ENCODE data around the gene RXRB. TPM values are rescaled to one million over a fixed set of nuclear protein-coding genes. Genes with fewer than 3 reads are reported as not detected.

Gene RXRB
- total RNA-seq: 22.9 and 27.8 TPM in 2 replicates

GRCh38 chr6:33200219-33201146 lies at the start of gene RXRB, which contains the start of gene SLC39A7:
Gene RXRB (minus strand): TSS chr6:33200665. CDS start chr6:33200476, 189 bp downstream.
Gene SLC39A7 (plus strand): TSS chr6:33200867. CDS start chr6:33201246, 379 bp downstream.

DNA sequence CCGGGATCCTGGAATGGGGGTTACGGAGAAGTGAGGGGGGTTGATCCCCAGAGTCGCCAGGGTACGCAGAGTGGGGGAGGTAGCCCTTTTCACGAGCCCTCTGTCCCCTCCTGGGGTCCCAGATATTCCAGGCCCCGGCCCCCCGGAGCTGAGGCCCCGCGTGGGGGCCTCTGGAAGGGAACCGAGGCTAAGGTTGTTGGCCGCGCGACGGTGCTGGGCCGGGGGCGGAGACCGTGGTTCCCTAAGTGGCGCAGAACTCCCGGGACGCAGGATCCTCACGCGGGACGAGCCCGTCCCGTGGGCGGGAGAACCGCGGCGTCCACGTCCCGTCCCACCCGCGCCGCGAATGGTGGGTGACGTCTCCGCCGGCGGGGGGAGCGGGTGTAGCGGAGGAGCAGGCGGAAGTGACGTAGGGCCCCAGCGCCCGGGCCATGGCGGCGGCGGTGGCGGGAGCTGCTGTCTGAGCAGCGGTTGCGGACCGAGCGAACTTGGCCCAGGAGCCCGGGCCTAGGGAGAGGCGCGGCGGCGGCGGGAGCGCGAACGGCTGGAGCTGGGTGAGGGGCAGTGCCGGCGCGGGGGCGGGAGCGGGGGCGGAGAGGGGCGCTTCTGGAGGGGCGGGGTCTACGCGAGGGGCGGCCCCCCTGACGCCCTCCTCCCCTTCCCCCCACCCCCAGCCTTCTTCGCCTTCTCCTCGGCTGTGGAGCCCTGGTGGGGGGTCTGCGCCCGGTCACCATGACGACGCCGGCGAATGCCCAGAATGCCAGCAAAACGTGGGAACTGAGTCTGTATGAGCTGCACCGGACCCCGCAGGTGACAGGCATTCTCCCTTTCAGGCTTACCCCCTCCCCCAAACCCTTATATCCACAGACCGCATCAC lies 7.9 kb upstream of the RXRB start, which contains the start of gene RING1:
Gene RING1, plus strand, starts transcription at position 410 of the 877 bp plus-strand sequence. Its CDS starts 323 bp downstream, at position 733.

DNA sequence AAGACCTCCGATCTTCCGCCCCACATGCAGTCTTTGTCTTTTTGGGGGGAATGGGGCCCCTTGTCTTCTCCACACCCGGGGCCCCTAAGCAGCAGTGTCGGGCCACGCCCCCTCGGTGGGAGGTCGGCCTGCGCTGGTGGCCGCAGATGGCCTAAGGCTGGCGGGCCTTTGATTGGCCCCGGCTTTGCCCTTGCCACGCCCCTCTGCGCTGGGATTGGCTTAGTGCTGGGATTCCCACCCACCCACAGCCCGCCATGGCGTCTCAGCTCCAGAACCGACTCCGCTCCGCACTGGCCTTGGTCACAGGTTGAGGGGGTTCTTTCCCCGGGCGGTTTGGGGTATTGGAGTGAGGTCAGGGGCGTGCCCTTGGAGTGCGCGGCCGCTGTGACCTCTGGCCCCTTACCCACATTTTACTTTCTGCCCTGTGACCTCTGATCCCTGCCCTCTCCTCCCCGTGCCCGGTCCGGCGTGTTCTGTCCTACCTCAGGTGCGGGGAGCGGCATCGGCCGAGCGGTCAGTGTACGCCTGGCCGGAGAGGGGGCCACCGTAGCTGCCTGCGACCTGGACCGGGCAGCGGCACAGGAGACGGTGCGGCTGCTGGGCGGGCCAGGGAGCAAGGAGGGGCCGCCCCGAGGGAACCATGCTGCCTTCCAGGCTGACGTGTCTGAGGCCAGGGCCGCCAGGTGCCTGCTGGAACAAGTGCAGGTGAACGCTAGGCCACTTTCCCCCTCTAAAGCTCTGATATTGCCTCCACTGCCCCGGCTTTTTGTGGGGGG lies 4.1 kb upstream of the RXRB start, which contains the start of gene HSD17B8:
Gene HSD17B8, plus strand, starts transcription at position 241 of the 776 bp plus-strand sequence. Its CDS starts 14 bp downstream, at position 255.

GRCh38 chr6:33192105-33192646 lies 8.3 kb downstream of the RXRB start, which contains the start of gene COL11A2:
Gene COL11A2 (minus strand): TSS chr6:33192467. CDS start chr6:33192240, 227 bp downstream.

Other genes starting within 250 kb of the RXRB start
- 0.78 and 2.1 TPM in 2 replicates for gene HLA-DMA, start 247.6 kb downstream of the RXRB start, total RNA-seq
- 79.3 and 102 TPM in 2 replicates for gene BRD2, start 232.1 kb downstream of the RXRB start, total RNA-seq
- not detected in 2 replicates for gene HLA-DOA, start 191.1 kb downstream of the RXRB start, total RNA-seq
- gene HLA-DPA1, start 127.0 kb downstream of the RXRB start, total RNA-seq: 0.30 TPM in 1 of 2 replicates, not detected in the other
- gene HLA-DPB1, start 124.7 kb downstream of the RXRB start, total RNA-seq: 2.4 TPM in 1 of 2 replicates, not detected in the other
- 0.30 and 0.37 TPM in 2 replicates for gene COL11A2, start 8.2 kb downstream of the RXRB start, total RNA-seq
- 162 and 171 TPM in 2 replicates for gene SLC39A7, start 202 bp upstream of the RXRB start, total RNA-seq
- gene HSD17B8, start 4.0 kb upstream of the RXRB start, total RNA-seq: 1.8 and 4.5 TPM in 2 replicates
- gene RING1, start 7.8 kb upstream of the RXRB start, total RNA-seq: 23.8 and 26.4 TPM in 2 replicates
- gene VPS52, start 71.2 kb upstream of the RXRB start, total RNA-seq: 32.4 and 33.9 TPM in 2 replicates
- 1,202 and 4,104 TPM in 2 replicates for gene RPS18, start 71.4 kb upstream of the RXRB start, total RNA-seq
- 2.3 and 4.2 TPM in 2 replicates for gene B3GALT4, start 76.5 kb upstream of the RXRB start, total RNA-seq
- 64.0 and 111 TPM in 2 replicates for gene WDR46, start 88.6 kb upstream of the RXRB start, total RNA-seq
- 29.2 and 41.0 TPM in 2 replicates for gene PFDN6, start 88.9 kb upstream of the RXRB start, total RNA-seq
- 18.7 and 30.7 TPM in 2 replicates for gene RGL2, start 98.3 kb upstream of the RXRB start, total RNA-seq
- 69.8 and 119 TPM in 2 replicates for gene TAPBP, start 113.4 kb upstream of the RXRB start, total RNA-seq
- 19.4 and 21.1 TPM in 2 replicates for gene ZBTB22, start 117.1 kb upstream of the RXRB start, total RNA-seq
- 45.7 and 84.3 TPM in 2 replicates for gene DAXX, start 122.3 kb upstream of the RXRB start, total RNA-seq
- 1.2 and 11.2 TPM in 2 replicates for gene KIFC1, start 191.2 kb upstream of the RXRB start, total RNA-seq
- 25.7 and 27.9 TPM in 2 replicates for gene PHF1, start 210.3 kb upstream of the RXRB start, total RNA-seq
- 84.6 and 90.6 TPM in 2 replicates for gene CUTA, start 217.4 kb upstream of the RXRB start, total RNA-seq
- gene SYNGAP1, start 219.4 kb upstream of the RXRB start, total RNA-seq: 3.9 and 10.1 TPM in 2 replicates